ENCODE measurements around the gene ACADL. TPM values are rescaled to one million over a fixed set of nuclear protein-coding genes. Genes with fewer than 3 reads are reported as not detected.
A peak's percentile ranks its signal among the peaks of the same experiment; 100 is the strongest.

The ACADL gene
- total and polyA plus RNA-seq, 8 donors: 11.1 to 30.9 (median 22.8) TPM

GRCh38 chr2:210195101-210195852 lies 30.0 kb downstream of the ACADL start:
- Histone ChIP-seq H3K9me3 (no peaks in the 10 kb centered on the region), H3K4me3 (peak overlapping the region in 2 of 4 donors; percentile 22 to 33), H3K27ac (peak overlapping the region in 2 of 4 donors; percentile 15), H3K27me3 (no peaks in the 10 kb centered on the region), H3K36me3 (no peaks in the 10 kb centered on the region), H3K4me1 (peaks cover 13 to 21% (median 19%) of the 10 kb centered on the region in 3 donors)
- 5 to 10% methylated on average over 8 of the region's 8 CpGs for WGBS, 2 donors
- FAIRE-seq (peak; percentile 98), ATAC-seq (peak; percentile 76 to 89 (median 86)), DNase-seq (no peak)
- TF ChIP-seq, protein P1, sequence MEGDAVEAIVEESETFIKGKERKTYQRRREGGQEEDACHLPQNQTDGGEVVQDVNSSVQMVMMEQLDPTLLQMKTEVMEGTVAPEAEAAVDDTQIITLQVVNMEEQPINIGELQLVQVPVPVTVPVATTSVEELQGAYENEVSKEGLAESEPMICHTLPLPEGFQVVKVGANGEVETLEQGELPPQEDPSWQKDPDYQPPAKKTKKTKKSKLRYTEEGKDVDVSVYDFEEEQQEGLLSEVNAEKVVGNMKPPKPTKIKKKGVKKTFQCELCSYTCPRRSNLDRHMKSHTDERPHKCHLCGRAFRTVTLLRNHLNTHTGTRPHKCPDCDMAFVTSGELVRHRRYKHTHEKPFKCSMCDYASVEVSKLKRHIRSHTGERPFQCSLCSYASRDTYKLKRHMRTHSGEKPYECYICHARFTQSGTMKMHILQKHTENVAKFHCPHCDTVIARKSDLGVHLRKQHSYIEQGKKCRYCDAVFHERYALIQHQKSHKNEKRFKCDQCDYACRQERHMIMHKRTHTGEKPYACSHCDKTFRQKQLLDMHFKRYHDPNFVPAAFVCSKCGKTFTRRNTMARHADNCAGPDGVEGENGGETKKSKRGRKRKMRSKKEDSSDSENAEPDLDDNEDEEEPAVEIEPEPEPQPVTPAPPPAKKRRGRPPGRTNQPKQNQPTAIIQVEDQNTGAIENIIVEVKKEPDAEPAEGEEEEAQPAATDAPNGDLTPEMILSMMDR (IDR thresholded peaks at IDR 0.05): peak; percentile 32 to 71 (median 50)
- intact Hi-C loops (cut with DNase I): loop anchor here in 1 of 3 donors (5.0 kb wide), 1 partner anchor 218 kb away; no protein-coding TSS in a partner anchor

GRCh38 chr2:210190345-210190744 lies 34.9 kb downstream of the ACADL start:
- H3K36me3 ChIP-seq: no peaks in the 10 kb centered on the region
- peaks cover 20 to 37% (median 35%) of the 10 kb centered on the region in 3 donors for H3K4me1 ChIP-seq
- peak; percentile 45 to 58 (median 50) for ATAC-seq
- peak overlapping the region in 2 of 4 donors; percentile 68 to 76 for H3K27ac ChIP-seq
- no peak for FAIRE-seq
- no peaks in the 10 kb centered on the region for H3K27me3 ChIP-seq
- intact Hi-C loops (cut with DNase I): no loop called here
- TF ChIP-seq, protein P1 (IDR thresholded peaks at IDR 0.05): no peak
- H3K9me3 ChIP-seq: no peaks in the 10 kb centered on the region
- H3K4me3 ChIP-seq: no peak overlapping the region
- no peak for DNase-seq
- 18 to 21% methylated on average over 4 of the region's 4 CpGs for WGBS, 2 donors

GRCh38 chr2:210189452-210190138 lies 35.7 kb downstream of the ACADL start:
- Histone ChIP-seq H3K36me3 (no peaks in the 10 kb centered on the region), H3K27ac (peak overlapping the region in 2 of 4 donors; percentile 68 to 76), H3K4me3 (no peak overlapping the region), H3K9me3 (no peaks in the 10 kb centered on the region), H3K4me1 (peaks cover 15 to 32% (median 31%) of the 10 kb centered on the region in 3 donors), H3K27me3 (no peaks in the 10 kb centered on the region)
- intact Hi-C loops (cut with DNase I): loop anchor here in 1 of 3 donors (10.0 kb wide), 1 partner anchor 105 kb away; no protein-coding TSS in a partner anchor
- 7 to 12% methylated on average over 1 of the region's 1 CpG for WGBS, 2 donors
- ATAC-seq: peak; percentile 88 to 94 (median 90)
- no peak for DNase-seq
- TF ChIP-seq, protein P1 (IDR thresholded peaks at IDR 0.05): no peak
- FAIRE-seq: peak; percentile 61

GRCh38 chr2:210188755-210189154 lies 36.5 kb downstream of the ACADL start:
- no peak for ATAC-seq
- H3K4me1 ChIP-seq: peaks cover 13 to 26% (median 25%) of the 10 kb centered on the region in 3 donors
- H3K36me3 ChIP-seq: no peaks in the 10 kb centered on the region
- no peak overlapping the region for H3K4me3 ChIP-seq
- peak overlapping the region in 2 of 4 donors; percentile 68 to 76 for H3K27ac ChIP-seq
- DNase-seq: no peak
- no peaks in the 10 kb centered on the region for H3K9me3 ChIP-seq
- intact Hi-C loops (cut with DNase I): loop anchor here in 1 of 3 donors (10.0 kb wide), 1 partner anchor 104 kb away; no protein-coding TSS in a partner anchor
- no peak for FAIRE-seq
- 40 to 46% methylated on average over 2 of the region's 2 CpGs for WGBS, 2 donors
- H3K27me3 ChIP-seq: no peaks in the 10 kb centered on the region
- TF ChIP-seq, protein P1 (IDR thresholded peaks at IDR 0.05): no peak
